ENCODE measurements around the gene IRF8.

The IRF8 gene

GRCh38 chr16:85888405-85889331 lies 10.3 kb upstream of the IRF8 start:
- Histone ChIP-seq H3K9me3 (ENCODE audit: insufficient read depth, low read depth, low read length) (no peaks in the 10 kb centered on the region), H3K9me2 (replicated peaks; ENCODE audit: low read depth, low read length) (no peaks in the 10 kb centered on the region), H2AFZ (ENCODE audit: low read length) (peak overlapping the region; percentile 39; the same call in 1 of the 2 replicates), H3K36me3 (ENCODE audit: insufficient read depth, low read length) (no peaks in the 10 kb centered on the region), H3K4me3 (ENCODE audit: low read length, poor library complexity, severe bottlenecking) (no peak overlapping the region), H3K79me2 (ENCODE audit: insufficient read depth, low read length) (no peaks in the 10 kb centered on the region), H3K4me1 (ENCODE audit: insufficient read depth, low read length, poor library complexity, severe bottlenecking) (peaks cover 5% of the 10 kb centered on the region), H3F3A (ENCODE audit: low read depth) (no peaks in the 10 kb centered on the region), H4K20me1 (ENCODE audit: insufficient read depth, low read length, poor library complexity, severe bottlenecking) (no peaks in the 10 kb centered on the region), H3K27me3 (ENCODE audit: insufficient read depth, low read length, poor library complexity, severe bottlenecking) (no peaks in the 10 kb centered on the region), H3K9ac (ENCODE audit: low read depth, low read length, poor library complexity, severe bottlenecking) (no peak overlapping the region), H3K4me2 (ENCODE audit: low read depth, low read length, poor library complexity, severe bottlenecking) (peak overlapping the region; percentile 52)
- TF ChIP-seq EZH2phosphoT487 (IDR thresholded peaks at IDR 0.05; ENCODE audit: borderline replicate concordance) (no peak), CTCF (conservative IDR thresholded peaks at IDR 0.05; ENCODE audit: low read length) (no peak)

- TF ChIP-seq CTCF (conservative IDR thresholded peaks at IDR 0.05; ENCODE audit: low read length) (no peak), EZH2phosphoT487 (IDR thresholded peaks at IDR 0.05; ENCODE audit: borderline replicate concordance) (no peak)
- Histone ChIP-seq H3K9ac (ENCODE audit: low read depth, low read length, poor library complexity, severe bottlenecking) (no peak overlapping the region), H3K4me3 (ENCODE audit: low read length, poor library complexity, severe bottlenecking) (no peak overlapping the region), H3F3A (ENCODE audit: low read depth) (no peaks in the 10 kb centered on the region), H3K4me1 (ENCODE audit: insufficient read depth, low read length, poor library complexity, severe bottlenecking) (peaks cover 5% of the 10 kb centered on the region), H4K20me1 (ENCODE audit: insufficient read depth, low read length, poor library complexity, severe bottlenecking) (no peaks in the 10 kb centered on the region), H3K27me3 (ENCODE audit: insufficient read depth, low read length, poor library complexity, severe bottlenecking) (no peaks in the 10 kb centered on the region), H3K79me2 (ENCODE audit: insufficient read depth, low read length) (no peaks in the 10 kb centered on the region), H3K9me3 (ENCODE audit: insufficient read depth, low read depth, low read length) (no peaks in the 10 kb centered on the region), H3K9me2 (replicated peaks; ENCODE audit: low read depth, low read length) (no peaks in the 10 kb centered on the region), H2AFZ (ENCODE audit: low read length) (no peak overlapping the region), H3K36me3 (ENCODE audit: insufficient read depth, low read length) (no peaks in the 10 kb centered on the region), H3K4me2 (ENCODE audit: low read depth, low read length, poor library complexity, severe bottlenecking) (no peak overlapping the region)
These were observed 7.8 kb upstream of the IRF8 start for GRCh38 chr16:85891033-85891775.

GRCh38 chr16:85891776-85892166 lies 7.2 kb upstream of the IRF8 start:
- H3F3A ChIP-seq (ENCODE audit: low read depth), result no peaks in the 10 kb centered on the region
- no peaks in the 10 kb centered on the region for H3K79me2 ChIP-seq (ENCODE audit: insufficient read depth, low read length)
- H3K9me2 ChIP-seq (replicated peaks; ENCODE audit: low read depth, low read length), result no peaks in the 10 kb centered on the region
- H4K20me1 ChIP-seq (ENCODE audit: insufficient read depth, low read length, poor library complexity, severe bottlenecking), result no peaks in the 10 kb centered on the region
- H3K9ac ChIP-seq (ENCODE audit: low read depth, low read length, poor library complexity, severe bottlenecking), result no peak overlapping the region
- no peaks in the 10 kb centered on the region for H3K9me3 ChIP-seq (ENCODE audit: insufficient read depth, low read depth, low read length)
- H3K27me3 ChIP-seq (ENCODE audit: insufficient read depth, low read length, poor library complexity, severe bottlenecking), result no peaks in the 10 kb centered on the region
- no peak for TF ChIP-seq EZH2phosphoT487 (IDR thresholded peaks at IDR 0.05; ENCODE audit: borderline replicate concordance)
- no peak for TF ChIP-seq CTCF (conservative IDR thresholded peaks at IDR 0.05; ENCODE audit: low read length)
- no peaks in the 10 kb centered on the region for H3K36me3 ChIP-seq (ENCODE audit: insufficient read depth, low read length)
- no peak overlapping the region for H3K4me2 ChIP-seq (ENCODE audit: low read depth, low read length, poor library complexity, severe bottlenecking)
- H3K4me3 ChIP-seq (ENCODE audit: low read length, poor library complexity, severe bottlenecking), result no peak overlapping the region
- H3K4me1 ChIP-seq (ENCODE audit: insufficient read depth, low read length, poor library complexity, severe bottlenecking), result peaks cover 5% of the 10 kb centered on the region
- H2AFZ ChIP-seq (ENCODE audit: low read length), result no peak overlapping the region
